Activated CD4-positive, alpha-beta T cell treated with anti-CD3 and anti-CD28 coated beads, Interleukin-10, Interleukin-2, amounts not matched to agents 100 ng/mL and 50 ng/mL, durations not matched to agents 16 hours and 8 hours (primary cell): ENCODE measurements around the gene COL8A1.
"Not testable (repeated sequence)": the region's sequence is repeated elsewhere in the genome, so short reads cannot be mapped to it uniquely, and the experiment has no call there.

Experiments used
- DNase-seq: peaks from one replicate; pipeline ENCODE4 v3.0.0-alpha.2; 2020

COL8A1 gene

DNA sequence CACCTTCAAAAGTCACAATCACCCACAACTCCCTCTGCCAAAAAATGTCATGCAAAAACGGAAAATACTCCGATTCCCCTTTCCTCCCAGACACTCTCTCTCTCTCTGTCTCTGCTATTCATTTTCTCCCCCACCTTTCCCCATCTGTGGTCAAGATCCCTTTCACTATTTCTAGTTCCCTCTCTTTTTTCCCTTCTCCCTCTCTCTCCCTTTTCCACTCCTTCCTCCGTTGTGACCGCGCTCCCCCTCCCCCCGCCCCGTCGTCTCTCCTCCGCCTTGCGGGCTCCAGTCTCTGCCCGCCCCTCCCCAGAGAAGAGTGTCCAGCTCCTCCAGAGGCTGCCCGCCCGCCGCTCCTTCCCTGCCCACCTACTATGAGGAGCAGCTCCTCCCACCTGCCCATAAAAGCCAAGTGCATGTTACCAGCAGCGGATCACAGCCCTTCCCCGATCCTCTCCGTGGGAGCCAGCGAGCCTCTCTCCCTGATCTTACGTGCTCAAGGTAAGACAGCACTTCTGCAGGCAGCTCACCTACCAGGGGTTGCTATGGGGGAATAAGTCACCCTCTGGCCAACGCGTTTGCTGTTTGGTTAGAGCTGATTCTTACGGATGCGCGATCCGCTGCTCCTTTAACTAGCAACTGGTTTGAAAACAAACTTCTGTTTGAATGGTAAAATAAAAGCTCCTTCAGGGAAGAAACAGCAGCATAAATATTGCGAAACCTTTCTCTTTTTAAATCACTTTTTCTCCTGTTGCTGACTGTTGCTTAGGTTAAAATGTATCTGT, at the start of gene COL8A1:
Gene COL8A1 (plus strand): TSS at position 428 of the 782 bp plus-strand sequence. CDS start 152,089 bp downstream, outside the sequence.
- no peak for DNase-seq

DNA sequence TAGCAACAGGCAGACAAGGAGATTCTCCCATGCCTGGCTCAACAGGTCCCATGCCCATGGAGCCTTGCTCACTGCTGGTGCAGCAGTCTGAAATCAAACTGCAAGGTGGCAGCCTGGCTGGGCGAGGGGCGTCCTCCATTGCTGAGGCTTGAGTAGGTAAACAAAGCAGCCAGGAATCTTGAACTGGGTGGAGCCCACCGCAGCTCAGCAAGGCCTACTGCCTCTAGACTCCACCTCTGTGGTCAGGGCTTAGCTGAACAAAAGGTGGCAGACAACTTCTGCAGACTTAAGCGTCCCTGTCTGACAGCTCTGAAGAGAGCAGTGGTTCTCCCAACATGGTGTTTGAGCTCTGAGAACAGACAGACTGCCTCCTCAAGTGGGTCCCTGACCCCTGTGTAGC, 49.2 kb upstream of the COL8A1 start:
- not testable (repeated sequence) for DNase-seq

DNA sequence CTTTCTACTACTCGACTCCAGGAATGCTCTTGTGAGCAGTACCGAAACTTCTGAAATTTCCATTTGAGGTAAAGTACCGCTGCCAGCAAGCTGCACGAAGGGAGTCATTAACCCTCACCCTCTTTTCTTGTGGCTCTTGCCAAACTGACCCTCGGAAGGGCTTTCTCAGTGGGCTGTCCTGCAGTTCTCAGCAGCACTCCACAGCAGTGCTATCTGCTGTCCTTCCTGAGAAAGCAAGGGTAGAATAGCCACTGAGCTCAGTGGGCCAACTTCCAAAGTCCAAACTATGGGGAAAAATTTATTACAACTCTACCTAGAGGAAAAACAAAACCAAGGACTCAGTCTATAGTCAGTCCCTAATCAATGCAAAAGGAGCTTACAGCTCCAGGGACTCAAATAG, 38.5 kb upstream of the COL8A1 start:
- no peak for DNase-seq

DNA sequence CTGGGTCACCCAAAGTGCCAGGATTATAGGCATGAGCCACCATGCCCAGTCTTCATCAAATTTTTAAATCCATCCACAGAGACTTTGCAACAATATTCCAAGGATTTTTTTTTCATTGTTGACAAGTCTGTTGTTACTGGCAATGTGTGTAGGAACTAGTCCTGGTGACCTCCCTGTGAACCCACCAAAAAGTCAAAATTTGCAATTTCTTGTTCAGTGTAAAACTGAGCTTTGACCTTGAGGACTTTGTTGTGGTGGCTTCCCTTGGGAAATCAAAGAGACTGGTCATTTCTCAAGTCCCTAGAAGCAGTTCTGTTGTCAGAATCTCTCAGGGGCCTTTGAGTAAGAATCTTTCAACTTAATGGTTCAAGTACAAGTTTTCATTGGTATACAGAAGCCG, 36.9 kb upstream of the COL8A1 start:
- DNase-seq, result no peak

DNA sequence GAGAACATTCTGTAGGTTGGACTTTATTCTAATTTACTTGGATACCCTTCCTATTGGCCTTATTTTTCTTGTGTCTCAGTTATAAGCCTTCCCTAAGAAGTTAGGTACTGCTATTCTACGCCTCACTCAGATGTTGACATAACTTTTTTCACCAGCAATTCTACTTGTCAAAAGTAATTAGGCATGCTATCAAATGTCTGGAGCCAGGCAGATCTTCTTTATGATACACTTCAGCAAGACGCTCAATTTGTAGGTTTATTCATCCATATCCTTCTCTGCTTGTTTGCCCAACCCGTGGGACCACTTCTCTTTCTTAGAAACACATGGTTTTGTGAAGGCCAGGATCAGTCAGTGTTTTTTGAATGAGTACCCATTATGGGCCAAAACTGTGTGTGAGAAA, 36.2 kb upstream of the COL8A1 start:
- DNase-seq, result no peak

DNA sequence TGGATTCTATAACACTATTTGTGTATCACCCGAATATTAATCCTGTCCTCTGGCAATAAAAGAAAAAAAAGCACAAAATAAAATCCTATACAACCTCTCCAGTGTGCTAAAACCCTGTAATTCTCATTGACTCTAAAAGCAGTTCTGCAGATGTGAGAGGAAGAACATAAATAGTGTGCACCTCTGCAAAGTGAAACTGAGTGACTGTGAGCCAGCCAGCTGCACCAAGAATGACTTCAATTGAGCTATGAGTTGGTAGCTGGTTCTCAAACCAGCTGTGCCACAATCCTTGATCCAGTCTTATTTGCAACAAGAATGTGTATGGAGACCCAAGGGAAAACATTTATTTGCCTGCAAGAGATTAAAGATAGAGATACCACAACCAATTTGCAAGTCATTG, 31.2 kb upstream of the COL8A1 start:
- DNase-seq, result no peak

DNA sequence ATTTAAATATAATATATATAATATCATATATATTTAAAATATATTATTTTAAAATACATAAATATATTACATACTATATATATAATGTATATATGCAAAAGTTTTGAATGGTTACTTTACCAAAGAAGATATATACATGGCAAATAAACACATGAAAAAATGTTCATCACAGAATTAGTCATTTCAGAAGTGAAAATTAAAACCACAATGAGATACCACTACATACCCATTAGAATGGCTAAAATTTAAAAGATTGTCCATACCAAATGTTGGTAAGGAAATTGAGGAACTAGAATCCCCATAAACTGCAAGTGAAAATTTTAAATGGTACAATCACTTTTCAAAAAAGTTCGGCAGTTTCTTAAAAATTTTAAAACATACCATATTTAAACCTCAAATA, 23.6 kb upstream of the COL8A1 start:
- no peak for DNase-seq

DNA sequence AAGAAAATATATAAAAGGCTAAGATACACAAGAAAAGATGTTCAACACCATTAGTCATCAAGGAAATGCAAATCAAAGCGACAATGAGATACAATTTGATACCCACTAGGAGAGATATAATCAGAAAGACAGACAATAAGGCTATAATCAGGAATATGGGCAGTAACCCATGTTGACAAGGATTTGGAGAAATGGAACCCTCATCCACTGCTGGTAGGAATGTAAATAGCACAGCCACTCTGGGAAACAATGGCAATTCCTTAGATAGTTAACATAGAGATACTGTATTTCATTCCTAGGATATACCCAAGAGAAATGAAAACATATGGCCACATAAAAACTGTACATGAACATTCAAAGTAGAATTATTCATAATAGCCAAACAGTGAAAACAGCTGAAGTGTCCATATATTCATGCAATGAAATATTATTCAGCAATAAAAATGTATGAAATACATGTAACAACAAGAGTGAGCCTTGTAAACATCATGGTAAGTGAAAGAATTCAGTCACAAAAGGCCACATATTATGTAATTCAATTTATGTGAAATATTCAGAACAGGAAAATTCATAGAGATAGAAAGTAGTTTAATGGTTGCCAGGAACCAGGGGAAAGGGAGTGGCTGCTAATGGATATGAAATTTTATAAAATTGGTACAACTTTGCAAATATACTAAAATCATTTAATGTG, 18.2 kb upstream of the COL8A1 start:
- DNase-seq, result no peak

DNA sequence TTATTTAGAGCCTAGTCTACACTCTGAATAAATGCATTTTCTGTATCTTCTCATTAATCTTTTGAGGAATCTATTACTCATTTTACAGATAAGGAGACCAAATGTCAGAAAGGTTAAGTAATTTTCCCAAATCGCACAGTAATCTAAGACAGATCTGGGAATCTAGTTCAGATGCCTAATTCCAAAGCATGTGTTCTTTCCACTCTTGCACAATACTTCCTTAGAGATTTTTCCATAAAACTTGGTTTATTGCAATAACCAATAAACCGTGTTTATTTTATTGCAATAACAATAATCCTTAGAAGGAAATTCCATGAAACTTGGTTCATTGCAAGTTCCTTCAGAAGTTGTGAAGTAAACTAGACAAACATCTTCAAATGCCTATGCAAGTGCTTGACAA, 17.4 kb upstream of the COL8A1 start:
- DNase-seq, result no peak

DNA sequence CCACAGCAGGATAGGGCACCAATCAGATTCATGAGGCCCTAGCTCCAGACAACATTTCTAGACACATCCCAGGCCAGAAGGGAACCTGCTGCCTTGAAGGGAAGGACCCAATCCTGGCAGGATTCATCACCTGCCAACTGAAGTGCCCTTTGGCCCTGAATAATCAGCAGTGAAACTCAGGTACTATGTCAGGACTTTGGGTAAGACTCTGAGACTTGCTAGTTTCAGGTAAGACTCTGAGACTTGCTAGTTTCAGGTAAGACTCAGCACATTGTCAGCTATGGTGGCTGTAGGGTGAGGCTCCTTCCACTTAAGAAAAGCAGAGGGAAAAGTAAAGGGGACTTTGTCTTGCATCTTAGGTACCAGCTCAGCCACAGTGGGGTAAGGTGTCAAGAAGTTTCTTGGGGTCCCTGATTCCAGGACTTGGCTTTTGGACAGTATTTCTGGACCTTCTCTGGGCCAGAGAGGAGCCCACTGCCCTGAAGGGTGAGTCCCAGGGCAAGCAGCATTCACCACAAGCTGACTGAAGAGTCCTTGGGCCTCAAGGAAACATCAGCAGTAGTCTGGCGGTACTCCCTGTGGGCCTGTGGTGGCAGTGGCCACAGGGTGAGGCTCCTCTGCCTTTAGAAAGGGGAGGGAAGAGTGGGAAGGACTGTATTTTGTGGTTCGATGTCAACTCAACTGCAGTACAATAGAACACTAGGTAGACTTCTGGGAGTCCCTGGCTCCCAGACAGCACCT, 13.7 kb upstream of the COL8A1 start:
- no peak for DNase-seq

DNA sequence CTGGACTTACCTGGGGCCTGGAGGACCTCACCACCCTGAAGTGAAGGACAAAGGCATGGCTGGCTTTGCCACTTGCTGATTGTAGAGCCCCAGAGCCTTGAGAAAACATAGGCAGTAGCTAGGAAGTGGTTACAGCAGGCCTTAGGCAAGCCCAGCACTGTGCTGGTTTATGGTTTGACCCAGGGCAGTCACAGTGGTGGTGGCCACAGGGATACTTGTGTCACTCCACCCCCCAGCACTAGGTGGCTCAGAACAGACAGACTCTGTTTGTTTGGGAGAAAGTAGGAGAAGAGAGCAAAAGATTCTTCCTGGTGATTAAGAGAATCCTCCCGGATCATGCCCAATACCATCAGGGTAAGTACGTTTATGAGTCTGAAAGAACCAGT, 13.2 kb upstream of the COL8A1 start:
- DNase-seq, result no peak

DNA sequence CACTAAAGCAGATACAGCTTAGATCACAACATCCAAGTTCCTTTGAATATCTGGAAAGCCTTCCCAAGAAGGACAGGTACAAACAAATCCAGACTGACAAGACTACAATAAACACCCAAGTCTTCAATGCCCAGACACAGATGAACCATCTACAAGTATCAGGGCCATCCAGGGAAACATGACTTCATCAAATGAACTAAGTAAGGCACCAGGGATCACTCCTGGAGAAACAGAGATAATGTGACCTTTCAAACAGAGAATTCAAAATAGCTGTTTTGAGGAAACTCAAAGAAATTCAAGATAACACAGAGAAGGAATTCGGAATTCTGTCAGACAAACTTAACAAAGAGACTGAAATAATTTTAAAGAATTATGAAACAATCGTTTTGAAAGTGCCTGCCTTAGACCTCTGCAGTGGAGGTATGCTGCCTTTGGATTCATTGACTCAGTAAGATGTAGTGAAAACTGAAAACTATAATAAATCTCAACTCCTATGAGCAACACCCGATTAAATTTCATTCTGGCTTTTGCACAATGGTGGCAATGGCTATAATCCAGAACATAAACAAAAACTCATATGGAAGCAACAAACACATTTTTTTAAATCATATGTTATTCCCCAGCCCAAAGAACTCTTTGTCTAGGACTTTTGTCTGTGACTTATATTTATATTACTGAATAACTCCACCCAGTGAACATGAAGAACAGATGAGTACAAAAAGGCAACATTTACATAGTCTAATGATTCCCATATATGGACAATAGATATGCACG, 12.6 kb upstream of the COL8A1 start:
- no peak for DNase-seq

DNA sequence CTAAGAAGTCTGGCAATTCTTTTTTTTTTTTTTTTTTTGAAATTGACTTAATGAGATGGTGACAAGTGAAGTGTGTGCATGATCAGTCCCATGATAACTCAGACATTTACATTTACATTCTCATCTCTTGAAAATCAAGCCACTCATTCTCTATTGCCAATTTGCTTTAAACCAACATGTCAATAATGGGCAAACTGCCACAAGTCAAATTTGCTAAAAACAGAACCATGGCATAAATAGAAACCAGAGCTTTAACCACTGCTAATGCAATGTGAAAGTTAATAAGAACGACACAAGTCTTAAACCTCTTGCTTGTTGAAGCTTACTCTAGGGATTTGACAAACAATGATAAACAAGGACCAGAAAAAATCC, 12.0 kb upstream of the COL8A1 start:
- DNase-seq, result peak; percentile 73

DNA sequence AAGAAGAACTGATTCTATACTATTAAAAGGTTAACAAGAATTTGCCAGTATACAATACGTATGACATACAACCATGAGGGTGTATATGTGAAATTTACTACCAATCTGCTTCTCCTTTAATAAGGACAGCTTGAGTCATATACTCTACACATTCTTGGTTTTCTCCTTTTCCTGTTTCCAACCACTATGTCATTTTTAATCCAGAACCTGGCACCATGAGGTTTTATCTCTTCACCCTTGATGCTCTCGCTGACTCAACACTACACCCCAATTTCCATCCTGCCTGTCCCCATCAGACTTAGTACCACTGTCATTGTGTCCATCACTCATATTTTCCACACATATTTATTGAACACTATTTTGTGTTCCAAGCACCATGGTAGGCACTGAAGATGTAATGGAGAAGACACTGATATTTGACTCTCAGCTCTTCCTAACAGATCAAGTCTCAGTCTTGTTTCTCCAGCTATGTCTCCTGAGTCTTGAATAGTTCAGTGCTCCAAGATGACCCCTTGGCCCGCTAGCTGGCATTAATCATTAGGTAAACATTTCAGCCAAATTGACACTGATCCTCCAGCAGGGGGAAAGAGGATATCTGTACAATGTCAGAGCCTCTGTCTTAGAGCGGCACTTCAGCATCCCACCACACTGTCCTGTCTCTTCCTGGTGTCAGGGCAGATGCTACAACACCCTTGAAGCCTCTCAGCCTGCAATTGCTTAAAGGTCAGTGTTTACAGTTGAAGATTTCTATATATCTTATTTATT, 11.2 kb upstream of the COL8A1 start:
- DNase-seq, result peak; percentile 74

DNA sequence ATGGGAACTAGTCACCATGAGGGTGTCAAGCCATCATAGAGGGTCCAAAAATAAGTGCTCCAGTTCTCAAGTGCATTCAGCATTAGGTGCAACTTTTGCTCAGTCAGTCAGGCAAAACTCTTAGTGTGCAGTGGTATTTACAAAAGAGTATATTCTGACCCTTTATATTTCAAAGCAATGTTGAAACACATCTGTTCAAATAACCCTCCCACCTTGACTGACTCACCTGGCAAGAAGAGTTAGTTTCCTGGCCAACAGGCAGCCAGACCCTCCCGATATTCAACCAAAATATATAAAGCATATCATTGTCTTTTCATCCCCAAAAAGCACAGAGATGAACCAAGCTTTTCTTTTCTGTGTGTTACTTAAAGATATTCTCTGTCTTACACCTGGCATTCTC, 7.6 kb upstream of the COL8A1 start:
- no peak for DNase-seq

DNA sequence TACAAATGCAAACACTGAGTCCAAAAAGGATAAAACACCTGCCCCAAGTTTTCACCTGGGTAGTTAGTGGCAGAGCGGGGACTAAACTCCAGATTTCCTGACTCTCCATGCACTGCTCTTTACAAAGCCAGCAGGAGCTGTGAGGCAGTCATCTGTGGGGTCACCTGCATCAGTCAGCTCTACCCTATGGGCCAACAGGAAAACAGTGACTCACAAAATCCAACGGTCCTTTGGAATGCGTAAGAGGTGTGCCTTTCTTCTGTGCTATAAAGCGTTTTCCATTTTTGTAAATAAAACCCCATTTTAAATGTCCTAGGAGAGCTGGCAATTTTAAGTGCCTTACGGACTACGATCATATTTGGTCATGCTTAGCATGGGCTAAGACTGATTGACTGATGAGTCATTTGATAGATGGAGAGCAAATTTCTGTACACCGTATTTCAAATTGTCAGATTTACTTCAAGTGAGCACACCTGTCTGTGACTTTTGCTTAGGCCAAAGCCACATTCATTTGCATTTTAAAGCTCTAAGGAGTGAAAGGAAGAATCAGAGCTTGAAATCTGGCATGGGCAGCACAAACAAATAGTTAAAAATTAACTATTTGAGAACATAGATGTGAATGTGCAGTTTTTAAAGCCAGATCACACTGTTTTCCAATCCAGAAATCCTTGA, 4.4 kb upstream of the COL8A1 start:
- no peak for DNase-seq

DNA sequence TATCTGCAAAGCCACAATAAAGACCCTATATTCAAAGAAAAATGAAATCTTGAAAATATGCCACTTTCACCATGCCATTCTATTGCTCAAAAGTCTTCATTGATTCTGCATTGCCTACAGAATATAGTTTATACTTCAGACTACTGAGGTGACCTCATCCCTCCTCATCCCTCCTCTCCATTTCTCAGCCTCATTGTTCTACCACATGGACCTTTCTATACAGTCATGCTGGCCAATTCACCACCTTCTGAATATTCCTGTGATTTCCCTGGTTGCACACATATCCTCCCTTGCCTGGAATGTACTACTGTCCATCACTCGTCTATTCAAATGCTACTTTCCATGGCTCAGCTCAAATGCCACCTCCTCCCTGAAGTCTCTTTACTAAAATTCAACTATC, 3.5 kb upstream of the COL8A1 start:
- DNase-seq, result no peak

DNA sequence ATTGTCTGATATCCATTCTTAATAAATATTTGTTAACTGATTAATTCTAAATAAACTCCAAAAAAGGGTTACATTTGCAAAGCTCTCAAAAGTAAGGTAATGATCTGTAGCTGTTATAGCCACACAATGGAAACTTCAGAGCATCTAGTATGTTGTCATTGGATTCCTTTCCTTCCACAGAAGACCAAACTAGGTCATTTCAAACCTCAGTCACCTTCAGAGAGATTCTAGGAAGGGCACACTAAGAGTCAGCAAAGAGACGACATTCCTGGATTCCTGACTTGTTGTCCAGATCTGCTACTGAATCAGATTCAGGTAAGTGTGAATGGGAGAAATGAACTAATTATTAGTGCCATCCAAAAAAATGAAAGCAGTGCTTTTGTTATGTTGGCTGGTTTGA, 3.0 kb upstream of the COL8A1 start:
- no peak for DNase-seq

DNA sequence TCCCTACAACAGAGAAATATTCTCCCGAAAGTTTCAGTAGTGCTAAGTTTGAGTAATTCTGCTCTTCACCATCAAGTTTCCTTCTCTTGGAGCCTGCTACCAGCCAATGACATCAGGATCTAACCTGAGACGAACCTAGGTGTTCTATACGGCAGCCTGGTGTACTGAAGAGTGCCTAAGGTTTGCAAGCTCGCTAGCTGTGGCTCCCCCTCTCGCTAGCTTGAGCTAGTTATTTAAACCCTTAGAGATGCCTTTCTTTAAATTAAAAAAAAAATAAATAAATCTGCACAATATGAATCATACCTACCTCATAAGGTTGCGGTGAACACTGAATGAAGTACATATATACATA, 1.4 kb upstream of the COL8A1 start:
- no peak for DNase-seq

DNA sequence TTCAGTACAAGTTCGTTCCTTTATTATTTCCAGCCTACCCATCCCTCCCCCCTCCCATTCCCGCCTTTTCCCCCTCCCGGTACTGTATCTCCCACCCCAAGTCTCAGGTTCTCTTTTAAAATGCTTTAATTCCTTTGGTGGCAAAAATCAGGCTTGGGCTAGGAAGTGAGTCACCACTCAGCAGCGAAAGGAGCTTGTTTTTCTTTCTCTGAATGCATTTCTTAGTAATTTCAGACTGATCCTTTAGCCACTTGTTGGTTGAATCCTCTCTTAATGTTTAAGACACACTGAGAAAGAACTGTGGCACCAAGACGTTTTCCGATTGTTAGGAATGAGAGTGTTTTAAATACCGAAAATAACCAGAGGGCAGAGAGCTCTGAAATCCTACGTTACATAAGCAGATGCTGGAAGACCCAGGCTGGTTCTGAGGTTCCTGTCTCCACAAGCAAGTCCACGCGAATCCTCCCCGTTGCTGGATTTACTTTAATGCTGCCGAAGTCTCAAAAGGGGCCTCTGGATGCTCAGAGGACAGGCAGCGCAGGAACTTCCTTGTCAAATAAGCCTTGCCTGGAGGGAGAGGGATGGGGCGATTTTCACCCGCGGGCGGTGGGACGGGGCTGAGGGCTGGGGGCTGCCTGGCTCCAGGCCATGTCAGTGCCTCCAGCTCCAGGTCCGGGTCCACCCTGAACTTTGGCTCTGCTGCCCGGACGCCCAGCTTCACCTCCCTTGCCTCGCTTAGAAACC, 854 bp upstream of the COL8A1 start:
- peak; percentile 43 for DNase-seq

DNA sequence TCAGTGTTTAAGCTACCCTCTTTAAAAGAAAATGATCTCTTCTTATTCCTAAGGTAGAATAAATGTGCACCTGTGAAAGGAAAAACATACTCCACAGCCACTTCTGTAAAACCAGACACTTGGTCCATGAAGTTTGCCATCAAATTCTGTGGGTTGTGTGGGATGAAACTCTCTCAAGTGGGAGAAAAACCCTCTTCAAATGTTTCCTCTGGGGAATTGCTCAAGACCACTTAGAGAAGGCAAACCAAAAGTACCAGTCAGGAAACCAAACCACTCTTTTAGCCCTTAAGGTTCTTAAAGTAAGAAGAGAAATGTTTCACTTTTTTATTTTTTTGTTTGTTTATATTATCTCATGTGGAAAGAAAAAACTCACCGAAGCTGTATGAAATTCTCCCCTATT, 1.2 kb downstream of the COL8A1 start:
- DNase-seq, result no peak
